Osteocyte (in vitro differentiated cells): ENCODE data around the gene ARHGAP22. TPM values are rescaled to one million over a fixed set of nuclear protein-coding genes. Genes with fewer than 3 reads are reported as not detected.
A peak's percentile ranks its signal among the peaks of the same experiment; 100 is the strongest.

Experiments used
- DNase-seq: peaks from one replicate; pipeline ENCODE4 v3.0.0; 2021; ENCODE audit warnings: mixed read lengths; ENCODE audit not compliant: unreplicated experiment; ENCODE audit errors: extremely low spot score
- H3K27ac Mint-ChIP-seq: one replicate; pipeline ENCODE4 v1.8.0; 2021; ENCODE audit warnings: mild to moderate bottlenecking, mixed read lengths; ENCODE audit not compliant: unreplicated experiment
- H3K27me3 Mint-ChIP-seq: one replicate; pipeline ENCODE4 v1.8.0; 2021; ENCODE audit warnings: mixed read lengths; ENCODE audit not compliant: unreplicated experiment
- H3K36me3 Mint-ChIP-seq: one replicate; pipeline ENCODE4 v1.8.0; 2021; ENCODE audit warnings: mixed read lengths; ENCODE audit not compliant: unreplicated experiment
- H3K4me1 Mint-ChIP-seq: one replicate; pipeline ENCODE4 v1.8.0; 2021; ENCODE audit warnings: mixed read lengths; ENCODE audit not compliant: unreplicated experiment
- H3K4me3 Mint-ChIP-seq: one replicate; pipeline ENCODE4 v1.8.0; 2021; ENCODE audit warnings: mild to moderate bottlenecking, moderate library complexity, mixed read lengths; ENCODE audit not compliant: unreplicated experiment
- H3K9me3 Mint-ChIP-seq: one replicate; pipeline ENCODE4 v1.8.0; 2021; ENCODE audit warnings: mixed read lengths; ENCODE audit not compliant: unreplicated experiment
- CTCF ChIP-seq: fragments of 200-600 bp; sonication (generic); IDR thresholded peaks from 2 replicates; pipeline ENCODE4 v1.5.0; 2021; ENCODE audit warnings: antibody characterized with exemption, mild to moderate bottlenecking, moderate library complexity
- total RNA-seq: library from RNA; stranded (reverse); gene quantifications from 2 replicates; pipeline ENCODE4 v1.2.1, GENCODE V29; 2021

Gene ARHGAP22
- total RNA-seq, 1 donor from 2014 or later: 0.64 TPM

- no peaks in the 10 kb centered on the region for H3K27me3 Mint-ChIP-seq
- no peak overlapping the region for H3K27ac Mint-ChIP-seq
- no peak for TF ChIP-seq CTCF
- H3K4me3 Mint-ChIP-seq: no peak overlapping the region
- peaks cover 11% of the 10 kb centered on the region for H3K36me3 Mint-ChIP-seq
- DNase-seq: no peak
- H3K4me1 Mint-ChIP-seq: peaks cover 16% of the 10 kb centered on the region
- H3K9me3 Mint-ChIP-seq: peaks cover 1% of the 10 kb centered on the region
These were observed 186.6 kb downstream of the ARHGAP22 start for GRCh38 chr10:48418189-48418788.

GRCh38 chr10:48417374-48417773 is 187.5 kb downstream of the ARHGAP22 start:
- peaks cover 10% of the 10 kb centered on the region for H3K9me3 Mint-ChIP-seq
- peaks cover 16% of the 10 kb centered on the region for H3K4me1 Mint-ChIP-seq
- TF ChIP-seq CTCF: no peak
- no peaks in the 10 kb centered on the region for H3K27me3 Mint-ChIP-seq
- no peak for DNase-seq
- H3K27ac Mint-ChIP-seq: no peak overlapping the region
- peaks cover 20% of the 10 kb centered on the region for H3K36me3 Mint-ChIP-seq
- H3K4me3 Mint-ChIP-seq: no peak overlapping the region

- Mint-ChIP-seq H3K9me3 (peaks cover 15% of the 10 kb centered on the region), H3K4me1 (peaks cover 16% of the 10 kb centered on the region), H3K27ac (no peak overlapping the region), H3K36me3 (peaks cover 27% of the 10 kb centered on the region), H3K4me3 (no peak overlapping the region), H3K27me3 (no peaks in the 10 kb centered on the region)
- TF ChIP-seq CTCF: peak; percentile 12
- no peak for DNase-seq
These were observed 188.2 kb downstream of the ARHGAP22 start for GRCh38 chr10:48416584-48417232.

GRCh38 chr10:48414778-48415177 is 190.1 kb downstream of the ARHGAP22 start:
- no peaks in the 10 kb centered on the region for H3K27me3 Mint-ChIP-seq
- no peak overlapping the region for H3K4me3 Mint-ChIP-seq
- peaks cover 42% of the 10 kb centered on the region for H3K36me3 Mint-ChIP-seq
- H3K9me3 Mint-ChIP-seq: peaks cover 21% of the 10 kb centered on the region
- H3K4me1 Mint-ChIP-seq: peaks cover 16% of the 10 kb centered on the region
- H3K27ac Mint-ChIP-seq: peak overlapping the region; percentile 44
- TF ChIP-seq CTCF: no peak
- no peak for DNase-seq

- Mint-ChIP-seq H3K4me3 (no peak overlapping the region), H3K27ac (no peak overlapping the region), H3K27me3 (no peaks in the 10 kb centered on the region), H3K36me3 (peaks cover 41% of the 10 kb centered on the region), H3K9me3 (peaks cover 21% of the 10 kb centered on the region), H3K4me1 (peaks cover 16% of the 10 kb centered on the region)
- no peak for TF ChIP-seq CTCF
- DNase-seq: no peak
These were observed 190.7 kb downstream of the ARHGAP22 start for GRCh38 chr10:48414160-48414559.
